H7 (cell line): ENCODE data around the gene DHX8. TPM values are rescaled to one million over a fixed set of nuclear protein-coding genes. Genes with fewer than 3 reads are reported as not detected.
"Not testable (repeated sequence)": the region's sequence is repeated elsewhere in the genome, so short reads cannot be mapped to it uniquely, and the experiment has no call there.

Source experiments
- DNase-seq: peaks from one replicate; pipeline ENCODE4 v3.0.0; 2012
- H3K27me3 ChIP-seq: 2 replicates; pipeline ENCODE4 v1.6.0; 2011; ENCODE audit warnings: mild to moderate bottlenecking, low read length; ENCODE audit not compliant: control insufficient read depth, insufficient read depth
- H3K36me3 ChIP-seq: replicated peaks from 2 replicates; pipeline ENCODE4 v1.5.1; 2011; ENCODE audit warnings: low read length; ENCODE audit not compliant: control insufficient read depth, insufficient read depth
- H3K4me3 ChIP-seq: 2 replicates; pipeline ENCODE4 v1.5.1; 2011; ENCODE audit warnings: low read depth, mild to moderate bottlenecking, control low read depth, low read length, moderate library complexity; ENCODE audit not compliant: insufficient read depth
- total RNA-seq: library from RNA; depleted of rRNA; stranded (reverse); fragments of >200 nt; shearing (Covaris generic); gene quantifications from 2 replicates; pipeline ENCODE4 v1.2.3, GENCODE V29; 2014

DHX8 gene
- total RNA-seq, 1 experiment from 2014 or later, result 42.6 TPM

DNA sequence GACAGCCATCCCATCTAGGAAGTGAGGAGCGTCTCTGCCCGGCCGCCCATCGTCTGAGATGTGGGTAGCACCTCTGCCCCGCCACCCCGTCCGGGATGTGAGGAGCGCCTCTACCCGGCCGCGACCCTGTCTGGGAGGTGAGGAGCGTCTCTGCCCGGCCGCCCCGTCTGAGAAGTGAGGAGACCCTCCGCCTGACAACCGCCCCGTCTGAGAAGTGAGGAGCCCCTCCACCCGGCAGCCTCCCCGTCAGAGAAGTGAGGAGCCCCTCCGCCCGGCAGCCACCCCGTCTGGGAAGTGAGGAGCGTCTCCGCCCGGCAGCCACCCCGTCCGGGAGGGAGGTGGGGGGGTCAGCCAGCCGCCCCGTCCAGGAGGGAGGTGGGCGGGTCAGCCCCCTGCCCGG is 32.0 kb upstream of the DHX8 start:
- not testable (repeated sequence) for H3K4me3 ChIP-seq, DNase-seq, H3K27me3 ChIP-seq, H3K36me3 ChIP-seq

- no peaks in the 10 kb centered on the region for H3K36me3 ChIP-seq
- DNase-seq, result no peak
- H3K4me3 ChIP-seq, result no peak overlapping the region
- no peaks in the 10 kb centered on the region for H3K27me3 ChIP-seq
These were observed 30.4 kb upstream of the DHX8 start for GRCh38 chr17:43453331-43453812.

GRCh38 chr17:43454868-43455267 is 28.9 kb upstream of the DHX8 start:
- no peak for DNase-seq
- Histone ChIP-seq H3K36me3 (no peaks in the 10 kb centered on the region), H3K4me3 (no peak overlapping the region), H3K27me3 (no peaks in the 10 kb centered on the region)

- no peaks in the 10 kb centered on the region for H3K36me3 ChIP-seq
- H3K4me3 ChIP-seq, result no peak overlapping the region
- DNase-seq, result no peak
- H3K27me3 ChIP-seq, result no peaks in the 10 kb centered on the region
These were observed 27.7 kb upstream of the DHX8 start for GRCh38 chr17:43456029-43456428.

DNA sequence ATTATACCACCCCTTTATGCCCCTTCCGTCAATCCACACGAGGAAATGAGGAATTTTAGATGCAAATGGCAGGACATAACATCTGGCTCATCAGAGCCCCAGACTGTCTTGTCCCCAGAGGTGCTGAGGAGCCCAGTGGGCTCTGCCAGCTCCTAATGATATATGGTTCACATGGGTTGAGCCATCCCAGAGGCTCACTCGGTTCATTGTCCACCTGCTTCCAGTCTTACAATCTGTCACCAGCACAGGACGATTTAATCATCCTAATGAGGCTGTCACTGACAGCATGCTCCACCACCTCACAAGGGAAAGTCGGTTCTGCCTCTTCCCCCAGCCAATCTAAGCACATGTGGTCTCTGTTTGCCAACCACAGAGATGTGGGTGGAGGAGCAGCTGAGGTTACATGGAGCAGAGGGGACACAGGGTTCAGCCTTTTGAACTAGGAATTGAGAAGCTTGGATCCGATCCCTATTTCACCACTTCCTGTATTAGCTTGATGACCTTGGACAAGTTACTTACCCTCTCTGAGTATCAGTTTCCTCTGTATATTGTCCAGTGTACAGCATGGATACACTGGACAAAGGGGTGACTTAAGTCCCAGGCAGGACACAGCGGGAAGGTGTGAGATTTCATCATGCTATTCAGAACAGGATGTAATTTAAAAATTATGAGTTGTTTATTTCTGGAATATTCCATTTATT is 27.0 kb upstream of the DHX8 start:
- Histone ChIP-seq H3K4me3 (no peak overlapping the region), H3K36me3 (no peaks in the 10 kb centered on the region), H3K27me3 (no peaks in the 10 kb centered on the region)
- no peak for DNase-seq

- no peak for DNase-seq
- Histone ChIP-seq H3K27me3 (no peaks in the 10 kb centered on the region), H3K36me3 (no peaks in the 10 kb centered on the region), H3K4me3 (no peak overlapping the region)
These were observed 26.4 kb upstream of the DHX8 start for GRCh38 chr17:43457362-43457692.

DNA sequence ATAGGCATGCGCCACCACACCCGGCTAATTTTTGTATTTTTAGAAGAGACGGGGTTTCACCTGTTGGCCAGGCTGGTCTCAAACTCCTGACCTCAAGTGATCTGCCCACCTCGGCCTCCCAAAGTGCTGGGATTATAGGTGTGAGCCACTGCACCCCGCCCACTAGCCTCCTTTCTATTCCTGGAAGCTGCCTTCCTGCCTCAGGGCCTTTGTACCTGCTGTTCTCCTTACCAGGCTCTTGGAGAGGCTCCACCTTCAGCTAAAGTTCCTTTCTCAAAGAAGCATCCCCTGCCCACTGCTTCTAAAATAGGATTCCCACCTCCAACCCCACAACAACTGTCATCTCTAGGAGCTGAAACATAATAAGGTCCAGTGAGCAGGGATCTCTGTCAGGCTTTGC is 23.9 kb upstream of the DHX8 start:
- not testable (repeated sequence) for H3K4me3 ChIP-seq, H3K36me3 ChIP-seq, DNase-seq, H3K27me3 ChIP-seq

DNA sequence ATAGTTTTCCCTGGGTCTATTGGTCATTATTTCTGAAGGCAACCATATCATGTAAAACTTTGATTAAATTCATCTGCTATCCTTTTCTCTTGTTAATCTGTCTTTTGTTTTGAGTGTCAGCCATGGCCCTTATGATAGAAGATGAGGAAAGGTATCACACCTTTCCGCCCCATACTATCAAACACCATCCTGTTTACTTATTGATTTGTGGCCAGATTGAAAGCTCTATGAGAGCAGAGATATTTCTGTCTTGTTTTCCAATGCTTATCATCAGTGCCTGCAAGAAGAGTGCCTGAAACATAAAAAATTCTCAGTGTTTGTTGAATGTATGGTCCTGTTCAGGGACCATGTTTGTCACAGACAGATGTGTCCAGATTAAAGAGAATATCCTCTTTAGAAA is 22.6 kb upstream of the DHX8 start:
- Histone ChIP-seq H3K36me3 (no peaks in the 10 kb centered on the region), H3K4me3 (no peak overlapping the region), H3K27me3 (no peaks in the 10 kb centered on the region)
- DNase-seq, result no peak

DNA sequence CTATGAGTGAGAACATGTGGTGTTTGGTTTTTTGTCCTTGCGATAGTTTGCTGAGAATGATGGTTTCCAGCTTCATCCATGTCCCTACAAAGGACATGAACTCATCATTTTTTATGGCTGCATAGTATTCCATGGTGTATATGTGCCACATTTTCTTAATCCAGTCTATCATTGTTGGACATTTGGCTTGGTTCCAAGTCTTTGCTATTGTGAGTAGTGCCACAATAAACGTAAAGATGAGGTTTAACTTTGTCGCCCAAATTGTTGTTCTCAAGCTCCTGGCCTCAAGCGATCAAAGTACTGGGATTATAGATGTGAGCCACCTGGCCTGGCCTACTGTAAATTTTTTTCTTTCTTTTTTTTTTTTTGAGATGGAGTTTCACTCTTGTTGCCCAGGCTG is 21.2 kb upstream of the DHX8 start:
- not testable (repeated sequence) for DNase-seq, H3K4me3 ChIP-seq, H3K27me3 ChIP-seq, H3K36me3 ChIP-seq

DNA sequence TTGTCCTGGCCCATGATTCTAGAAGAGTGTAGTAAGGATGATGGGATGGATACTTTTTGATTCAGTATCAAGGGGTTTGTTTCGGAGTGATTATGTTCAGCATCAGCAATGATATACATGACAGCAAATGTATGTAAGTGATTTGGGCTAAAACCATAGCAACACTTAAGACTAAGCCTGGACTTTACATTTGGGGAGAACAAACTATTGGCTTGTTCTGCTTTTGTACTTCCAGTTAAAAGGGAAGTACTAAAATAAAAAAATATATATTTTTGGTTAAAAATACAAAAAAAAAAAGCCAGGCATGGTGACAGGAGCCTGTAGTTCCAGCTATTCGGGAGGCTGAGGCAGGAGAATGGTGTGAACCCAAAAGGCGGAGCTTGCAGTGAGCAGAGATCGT is 20.5 kb upstream of the DHX8 start:
- no peak overlapping the region for H3K4me3 ChIP-seq
- no peaks in the 10 kb centered on the region for H3K36me3 ChIP-seq
- no peak for DNase-seq
- no peaks in the 10 kb centered on the region for H3K27me3 ChIP-seq

- no peak for DNase-seq
- H3K4me3 ChIP-seq, result no peak overlapping the region
- no peaks in the 10 kb centered on the region for H3K36me3 ChIP-seq
- no peaks in the 10 kb centered on the region for H3K27me3 ChIP-seq
These were observed 19.7 kb upstream of the DHX8 start for GRCh38 chr17:43464046-43464445.

DNA sequence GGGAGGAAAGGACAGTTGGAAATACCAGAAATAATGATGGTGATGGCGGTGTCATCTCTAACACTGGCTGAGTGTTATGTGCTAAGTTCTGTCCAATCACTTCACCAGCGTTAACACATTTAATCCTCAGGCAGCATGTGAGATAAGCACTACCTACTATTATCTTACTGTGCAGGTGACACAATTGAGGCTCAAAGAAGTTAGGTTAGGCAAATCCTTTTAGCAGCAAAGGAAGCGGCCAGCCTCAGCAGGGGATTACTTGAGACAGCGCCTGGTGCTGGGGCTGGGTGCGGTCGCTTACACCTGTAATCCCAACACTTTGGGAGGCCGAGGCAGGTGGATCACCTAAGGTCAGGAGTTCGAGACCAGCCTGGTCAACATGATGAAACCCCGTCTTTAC is 18.7 kb upstream of the DHX8 start:
- H3K36me3 ChIP-seq, result no peaks in the 10 kb centered on the region
- no peaks in the 10 kb centered on the region for H3K27me3 ChIP-seq
- no peak overlapping the region for H3K4me3 ChIP-seq
- DNase-seq, result no peak

DNA sequence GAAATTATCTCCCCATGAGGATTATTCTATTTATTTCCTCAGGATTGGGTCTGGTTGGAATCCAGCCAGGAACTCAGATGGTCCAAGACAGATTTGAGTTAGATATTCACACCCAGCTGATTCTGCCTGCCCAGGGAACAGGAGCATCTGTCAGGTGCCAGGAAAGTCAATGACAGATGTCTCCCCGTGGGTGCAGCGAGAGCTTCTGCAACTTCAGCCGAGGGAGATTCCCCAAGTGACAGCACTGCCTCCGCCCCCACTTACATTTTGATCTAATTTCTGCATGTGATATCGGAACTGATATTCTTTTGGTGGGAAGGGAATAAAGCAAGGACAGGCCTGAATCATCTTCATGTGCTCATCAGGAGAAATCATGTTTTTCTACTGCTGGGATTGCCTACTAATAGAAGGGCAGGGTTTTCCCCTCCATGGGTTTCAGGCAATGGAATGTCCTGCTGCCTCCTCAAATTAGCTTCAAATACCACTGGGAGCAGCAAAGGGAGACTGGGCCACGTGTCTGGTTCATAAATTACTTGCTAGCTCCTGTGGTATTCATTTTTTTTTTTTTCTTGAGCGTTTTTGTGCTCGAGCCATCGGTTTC is 15.7 kb upstream of the DHX8 start:
- no peak for DNase-seq
- H3K27me3 ChIP-seq, result no peaks in the 10 kb centered on the region
- no peaks in the 10 kb centered on the region for H3K36me3 ChIP-seq
- H3K4me3 ChIP-seq, result no peak overlapping the region

DNA sequence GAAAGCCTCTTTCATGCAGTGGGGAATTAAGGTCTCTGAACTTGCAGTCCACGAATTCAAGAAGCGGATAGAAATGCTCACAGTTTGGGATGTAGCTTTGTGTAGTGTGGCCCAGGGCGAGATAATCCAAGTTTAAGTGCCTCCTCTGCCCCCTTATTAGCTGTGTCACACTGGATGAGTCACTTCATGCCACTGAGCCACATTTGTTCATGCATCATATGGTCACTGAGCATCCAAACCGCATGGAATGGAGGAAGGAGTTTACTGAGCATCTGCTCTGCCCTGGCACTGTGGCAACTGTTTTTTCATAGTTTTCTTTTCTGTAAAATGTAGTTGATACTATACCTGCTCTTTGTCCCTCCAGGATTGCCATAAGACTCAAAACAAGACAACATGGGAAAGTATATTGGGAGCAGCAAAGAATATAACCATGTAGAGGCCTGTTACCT is 15.1 kb upstream of the DHX8 start:
- DNase-seq, result no peak
- no peaks in the 10 kb centered on the region for H3K27me3 ChIP-seq
- H3K4me3 ChIP-seq, result no peak overlapping the region

DNA sequence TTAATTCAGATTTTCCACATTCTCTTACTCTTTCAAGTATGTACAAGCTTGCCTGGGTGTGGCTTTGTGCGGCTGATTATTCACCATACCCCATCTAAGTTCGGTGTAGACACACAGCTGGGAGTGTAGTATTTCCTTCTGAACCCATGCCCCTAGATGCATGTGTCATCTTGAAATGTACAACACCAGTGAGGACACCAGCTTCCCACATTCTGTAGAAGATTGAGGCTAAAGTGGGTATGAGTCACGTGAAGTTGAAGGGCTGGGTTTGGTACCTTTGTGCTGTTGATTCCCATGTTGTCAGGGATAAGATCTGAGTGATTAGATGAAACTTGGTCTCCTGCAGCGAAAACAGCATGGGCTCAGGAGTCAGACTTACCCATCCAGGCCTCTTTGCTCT is 14.6 kb upstream of the DHX8 start:
- Histone ChIP-seq H3K36me3 (no peaks in the 10 kb centered on the region), H3K27me3 (no peaks in the 10 kb centered on the region), H3K4me3 (no peak overlapping the region)
- no peak for DNase-seq

More for the DNA sequence above, 15.1 kb upstream of the DHX8 start:
- no peaks in the 10 kb centered on the region for H3K36me3 ChIP-seq
